Parathyroid adenoma (tissue), 2 donors: ENCODE results near the gene POLD1.

Experiments used
- H2AFZ ChIP-seq: fragments of 300-600 bp; sonication (generic); one replicate; pipeline ENCODE4 v1.7.0; 2017; ENCODE audit warnings: antibody characterized with exemption, mild to moderate bottlenecking
- H3K27ac ChIP-seq: fragments of 300-600 bp; sonication (generic); one replicate; pipeline ENCODE4 v1.7.0; 2017
- H3K27me3 ChIP-seq: fragments of 300-600 bp; sonication (generic); one replicate; pipeline ENCODE4 v1.7.0; 2017; ENCODE audit warnings: low read length; ENCODE audit not compliant: control insufficient read depth, insufficient read depth
- H3K36me3 ChIP-seq: fragments of 300-600 bp; sonication (generic); one replicate; pipeline ENCODE4 v1.7.0; 2017; ENCODE audit warnings: low read length; ENCODE audit not compliant: control insufficient read depth, insufficient read depth
- H3K4me1 ChIP-seq: fragments of 300-600 bp; sonication (generic); one replicate; pipeline ENCODE4 v1.7.0; 2017; ENCODE audit warnings: control low read depth
- H3K4me2 ChIP-seq: fragments of 300-600 bp; sonication (generic); one replicate; pipeline ENCODE4 v1.7.0; 2017; ENCODE audit warnings: low read length
- H3K4me3 ChIP-seq: fragments of 300-600 bp; sonication (generic); one replicate; pipeline ENCODE4 v1.7.0; 2017; ENCODE audit warnings: low read depth, low read length
- H3K79me2 ChIP-seq: fragments of 300-600 bp; sonication (generic); one replicate; pipeline ENCODE4 v1.7.0; 2017; ENCODE audit warnings: control low read depth
- H3K9ac ChIP-seq: fragments of 300-600 bp; sonication (generic); one replicate; pipeline ENCODE4 v1.7.0; 2017; ENCODE audit warnings: mild to moderate bottlenecking
- H3K9me3 ChIP-seq: fragments of 300-600 bp; sonication (generic); one replicate; pipeline ENCODE4 v1.7.0; 2017; ENCODE audit warnings: low read length; ENCODE audit not compliant: control insufficient read depth
- CTCF ChIP-seq: fragments of 300-600 bp; sonication (generic); IDR thresholded peaks from one replicate; pipeline ENCODE4 v1.7.0; 2017; ENCODE audit warnings: antibody characterized with exemption, mild to moderate bottlenecking
- donor health status: primary hyperparathyroidism.

The POLD1 gene

GRCh38 chr19:50410109-50410508 lies 26.0 kb downstream of the POLD1 start:
- no peak for TF ChIP-seq CTCF
- Histone ChIP-seq H3K27ac (no peak overlapping the region), H3K4me2 (no peak overlapping the region), H2AFZ (no peak overlapping the region), H3K4me3 (no peak overlapping the region), H3K36me3 (no peaks in the 10 kb centered on the region), H3K4me1 (no peaks in the 10 kb centered on the region), H3K9ac (no peak overlapping the region), H3K27me3 (no peaks in the 10 kb centered on the region), H3K9me3 (no peaks in the 10 kb centered on the region), H3K79me2 (no peaks in the 10 kb centered on the region)

GRCh38 chr19:50412419-50412818 lies 28.3 kb downstream of the POLD1 start:
- Histone ChIP-seq H3K27ac (no peak overlapping the region), H3K4me2 (no peak overlapping the region), H3K9me3 (no peaks in the 10 kb centered on the region), H2AFZ (no peak overlapping the region), H3K4me3 (no peak overlapping the region), H3K79me2 (no peaks in the 10 kb centered on the region), H3K4me1 (no peaks in the 10 kb centered on the region), H3K36me3 (no peaks in the 10 kb centered on the region), H3K9ac (no peak overlapping the region), H3K27me3 (no peaks in the 10 kb centered on the region)
- no peak for TF ChIP-seq CTCF

GRCh38 chr19:50413096-50413495 lies 28.9 kb downstream of the POLD1 start:
- Histone ChIP-seq H3K27me3 (no peaks in the 10 kb centered on the region), H3K9ac (no peak overlapping the region), H3K4me1 (no peaks in the 10 kb centered on the region), H3K27ac (no peak overlapping the region), H3K4me3 (no peak overlapping the region), H3K36me3 (no peaks in the 10 kb centered on the region), H2AFZ (no peak overlapping the region), H3K4me2 (no peak overlapping the region), H3K79me2 (no peaks in the 10 kb centered on the region), H3K9me3 (no peaks in the 10 kb centered on the region)
- no peak for TF ChIP-seq CTCF

- Histone ChIP-seq H3K36me3 (no peaks in the 10 kb centered on the region), H3K27ac (no peak overlapping the region), H3K9me3 (no peaks in the 10 kb centered on the region), H3K27me3 (no peaks in the 10 kb centered on the region), H3K79me2 (no peaks in the 10 kb centered on the region), H2AFZ (no peak overlapping the region), H3K4me1 (no peaks in the 10 kb centered on the region), H3K4me3 (no peak overlapping the region), H3K9ac (no peak overlapping the region), H3K4me2 (no peak overlapping the region)
- no peak for TF ChIP-seq CTCF
Observed at GRCh38 chr19:50413531-50413930, 29.4 kb downstream of the POLD1 start.

- Histone ChIP-seq H3K9me3 (no peaks in the 10 kb centered on the region), H3K27me3 (no peaks in the 10 kb centered on the region), H3K4me2 (no peak overlapping the region), H3K4me3 (no peak overlapping the region), H3K4me1 (no peaks in the 10 kb centered on the region), H3K79me2 (no peaks in the 10 kb centered on the region), H2AFZ (peak overlapping the region; percentile 57), H3K9ac (no peak overlapping the region), H3K27ac (no peak overlapping the region), H3K36me3 (no peaks in the 10 kb centered on the region)
- peak; percentile 89 for TF ChIP-seq CTCF
Observed at GRCh38 chr19:50414864-50415660, 30.9 kb downstream of the POLD1 start.
